OCI-LY7 (cell line): ENCODE results near the gene IL18R1. TPM values are rescaled to one million over a fixed set of nuclear protein-coding genes. Genes with fewer than 3 reads are reported as not detected.

Source experiments
- BruUV-seq: library from RNA; stranded (reverse); fragments of 400-500 nt; replicated peaks from 2 replicates; lab custom pipeline; 2021; lab: Mats Ljungman, UMichigan
- CTCF ChIA-PET: fragments of 300-600 bp; sonication (Branson Sonifier 250); formaldehyde crosslinking; loops from one replicate; lab custom pipeline; 2022; ENCODE audit warnings: antibody characterized with exemption; ENCODE audit not compliant: unreplicated experiment; lab: Charles Lee
- POLR2A ChIA-PET: fragments of 300-600 bp; sonication (Branson Sonifier 250); formaldehyde crosslinking; loops from one replicate; lab custom pipeline; 2022; ENCODE audit warnings: antibody characterized with exemption; lab: Charles Lee
- DNase-seq: peaks from one replicate; pipeline ENCODE4 v3.0.0-alpha.2; 2015; ENCODE audit warnings: low spot score
- H2AFZ ChIP-seq: fragments of 200-600 bp; sonication (generic), shearing (Covaris generic); 2 replicates; pipeline ENCODE4 v1.6.1; 2014; ENCODE audit warnings: mild to moderate bottlenecking, antibody characterized with exemption, low read length, moderate library complexity
- H3K27ac ChIP-seq: fragments of 200-600 bp; sonication (generic); 2 replicates; pipeline ENCODE4 v1.5.1; 2014; ENCODE audit warnings: mixed run types, low read depth, mild to moderate bottlenecking, moderate library complexity, low read length, inconsistent platforms; ENCODE audit not compliant: poor library complexity, severe bottlenecking
- H3K36me3 ChIP-seq: fragments of 200-600 bp; sonication (generic); 2 replicates; pipeline ENCODE4 v1.6.1; 2014; ENCODE audit warnings: mild to moderate bottlenecking, antibody characterized with exemption, low read length, moderate library complexity, mixed read lengths; ENCODE audit not compliant: insufficient read depth
- H3K4me1 ChIP-seq: fragments of 200-600 bp; sonication (generic); 2 replicates; pipeline ENCODE4 v1.5.1; 2014; ENCODE audit warnings: mild to moderate bottlenecking, low read length; ENCODE audit not compliant: insufficient read depth, poor library complexity, severe bottlenecking
- H3K4me2 ChIP-seq: fragments of 200-600 bp; sonication (generic); 2 replicates; pipeline ENCODE4 v1.6.1; 2014; ENCODE audit warnings: mild to moderate bottlenecking, low read length
- H3K4me3 ChIP-seq: fragments of 200-600 bp; sonication (generic); 2 replicates; pipeline ENCODE4 v1.5.1; 2014; ENCODE audit warnings: mild to moderate bottlenecking, low read depth, low read length; ENCODE audit not compliant: poor library complexity, severe bottlenecking
- H3K79me2 ChIP-seq: fragments of 200-600 bp; sonication (generic); 2 replicates; pipeline ENCODE4 v1.6.1; 2016; ENCODE audit warnings: low read depth, mild to moderate bottlenecking, low read length, moderate library complexity, mixed read lengths; ENCODE audit not compliant: insufficient read depth
- H3K9me2 ChIP-seq: fragments of 200-600 bp; sonication (generic); 2 replicates; pipeline ENCODE4 v1.6.1; 2016; ENCODE audit warnings: mild to moderate bottlenecking, low read length, mixed read lengths; ENCODE audit not compliant: insufficient read depth
- H3K9me3 ChIP-seq: fragments of 200-600 bp; sonication (generic); 2 replicates; pipeline ENCODE4 v1.6.1; 2014; ENCODE audit warnings: mild to moderate bottlenecking, mixed run types, low read length, mixed read lengths
- H4K20me1 ChIP-seq: fragments of 200-600 bp; sonication (generic); 2 replicates; pipeline ENCODE4 v1.6.1; 2014; ENCODE audit warnings: mild to moderate bottlenecking, antibody characterized with exemption, low read length, moderate library complexity, mixed read lengths; ENCODE audit not compliant: insufficient read depth
- EZH2phosphoT487 ChIP-seq: fragments of 200-600 bp; sonication (generic); IDR thresholded peaks from 2 replicates; pipeline ENCODE4 v1.6.1; 2018; ENCODE audit warnings: low read depth, borderline replicate concordance, mild to moderate bottlenecking, mixed run types, antibody characterized with exemption, low read length, moderate library complexity, mixed read lengths
- intact Hi-C: fragments of 100-400 bp; cut with micrococcal nuclease; formaldehyde crosslinking; loops from one replicate; pipeline ENCODE4 v1.10.0; 2022; ENCODE audit not compliant: unreplicated experiment
- total RNA-seq, 2 experiments: library from RNA; depleted of rRNA in 1 of 2; stranded (reverse); fragments of >200 nt in 1 of 2; shearing (Covaris generic) in 1 of 2; gene quantifications; 2 replicates each; pipeline ENCODE4 v1.2.3, GENCODE V29; 2014 to 2022
- TF ChIP-seq, protein P1 (sequence below): fragments of 200-600 bp; sonication (generic); conservative IDR thresholded peaks from 2 replicates; pipeline ENCODE4 v1.5.1; 2014; ENCODE audit warnings: mild to moderate bottlenecking, antibody characterized with exemption, low read length, moderate library complexity, mixed read lengths

IL18R1 gene
- total RNA-seq, 2 experiments from 2014 or later, result not detected

DNA sequence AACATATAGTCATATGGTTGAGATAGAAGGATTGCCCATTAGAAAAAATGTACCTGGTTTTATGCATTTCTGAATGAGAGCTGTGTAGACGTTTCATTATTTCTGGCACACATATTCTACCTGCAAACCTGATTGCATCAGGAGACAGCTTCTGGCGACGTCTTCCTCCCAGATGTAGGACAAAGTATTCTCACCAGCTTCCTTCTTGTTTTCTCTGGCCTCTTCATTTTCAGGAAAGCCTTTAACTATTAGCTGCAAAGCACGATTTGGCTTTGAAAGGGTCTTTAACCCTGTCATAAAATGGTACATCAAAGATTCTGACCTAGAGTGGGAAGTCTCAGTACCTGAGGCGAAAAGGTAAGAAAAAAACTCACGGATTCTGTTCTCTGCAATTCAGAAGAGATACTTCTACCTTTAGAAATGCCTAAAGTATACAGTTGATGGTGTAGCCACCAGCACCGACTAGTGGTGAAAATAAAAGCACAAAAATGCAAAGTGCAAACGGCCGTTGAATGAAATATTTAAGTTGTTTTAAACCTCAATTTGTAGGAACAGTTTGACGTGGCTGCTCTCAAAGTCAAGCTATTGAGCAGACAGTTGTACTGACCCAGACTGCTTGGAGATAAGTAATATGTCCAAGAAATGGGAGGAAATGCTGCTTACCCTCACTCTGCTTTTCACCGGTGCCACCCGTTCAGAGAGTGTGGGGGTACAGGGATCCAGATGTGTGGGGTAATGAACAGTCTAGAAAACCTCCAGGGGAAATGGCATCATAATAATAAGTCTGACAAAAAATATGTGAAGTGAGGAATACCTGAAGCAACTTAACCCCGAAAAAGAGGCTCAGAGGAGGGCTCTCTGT is 87.6 kb downstream of the IL18R1 start:
- Histone ChIP-seq H3K4me1 (no peaks in the 10 kb centered on the region), H3K36me3 (no peaks in the 10 kb centered on the region), H3K4me3 (no peak overlapping the region), H3K9me2 (no peaks in the 10 kb centered on the region), H2AFZ (no peak overlapping the region), H3K4me2 (no peak overlapping the region), H4K20me1 (no peaks in the 10 kb centered on the region), H3K79me2 (no peaks in the 10 kb centered on the region), H3K9me3 (no peaks in the 10 kb centered on the region), H3K27ac (no peak overlapping the region)
- BruUV-seq, result no TSS peak
- TF ChIP-seq, protein P1, sequence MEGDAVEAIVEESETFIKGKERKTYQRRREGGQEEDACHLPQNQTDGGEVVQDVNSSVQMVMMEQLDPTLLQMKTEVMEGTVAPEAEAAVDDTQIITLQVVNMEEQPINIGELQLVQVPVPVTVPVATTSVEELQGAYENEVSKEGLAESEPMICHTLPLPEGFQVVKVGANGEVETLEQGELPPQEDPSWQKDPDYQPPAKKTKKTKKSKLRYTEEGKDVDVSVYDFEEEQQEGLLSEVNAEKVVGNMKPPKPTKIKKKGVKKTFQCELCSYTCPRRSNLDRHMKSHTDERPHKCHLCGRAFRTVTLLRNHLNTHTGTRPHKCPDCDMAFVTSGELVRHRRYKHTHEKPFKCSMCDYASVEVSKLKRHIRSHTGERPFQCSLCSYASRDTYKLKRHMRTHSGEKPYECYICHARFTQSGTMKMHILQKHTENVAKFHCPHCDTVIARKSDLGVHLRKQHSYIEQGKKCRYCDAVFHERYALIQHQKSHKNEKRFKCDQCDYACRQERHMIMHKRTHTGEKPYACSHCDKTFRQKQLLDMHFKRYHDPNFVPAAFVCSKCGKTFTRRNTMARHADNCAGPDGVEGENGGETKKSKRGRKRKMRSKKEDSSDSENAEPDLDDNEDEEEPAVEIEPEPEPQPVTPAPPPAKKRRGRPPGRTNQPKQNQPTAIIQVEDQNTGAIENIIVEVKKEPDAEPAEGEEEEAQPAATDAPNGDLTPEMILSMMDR, result peak; percentile 74
- no peak for TF ChIP-seq EZH2phosphoT487
- DNase-seq, result peak; percentile 20
- ChIA-PET CTCF (interaction anchor here (0.7 kb wide), 1 partner anchor 11 kb away, joined by 3 read pairs; no protein-coding TSS in a partner anchor), POLR2A (no interaction called here)
- intact Hi-C loops, result no loop called here

DNA sequence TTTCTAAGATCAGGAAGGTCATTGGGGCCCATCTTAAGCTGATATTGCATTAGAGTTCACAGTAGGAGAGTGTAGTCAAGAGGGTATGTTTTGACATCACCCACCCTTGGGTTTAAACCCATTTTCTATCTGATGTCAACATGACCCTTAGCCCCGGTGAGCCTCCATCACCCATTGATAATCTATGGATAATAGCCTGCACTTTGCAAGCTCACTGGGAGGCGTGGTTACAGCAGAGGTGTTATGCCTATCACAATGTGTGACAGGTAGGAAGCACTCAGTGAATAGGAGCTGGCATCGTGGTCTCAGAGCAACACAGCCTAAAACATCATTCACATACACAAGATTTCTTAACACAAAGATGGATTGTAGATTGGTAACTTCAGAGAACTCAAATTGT is 88.6 kb downstream of the IL18R1 start:
- no peaks in the 10 kb centered on the region for H4K20me1 ChIP-seq
- no peaks in the 10 kb centered on the region for H3K9me3 ChIP-seq
- H3K79me2 ChIP-seq, result no peaks in the 10 kb centered on the region
- H3K36me3 ChIP-seq, result no peaks in the 10 kb centered on the region
- H3K4me1 ChIP-seq, result no peaks in the 10 kb centered on the region
- no peak overlapping the region for H3K4me3 ChIP-seq
- no peak for DNase-seq
- no peaks in the 10 kb centered on the region for H3K9me2 ChIP-seq
- no peak for TF ChIP-seq EZH2phosphoT487
- TF ChIP-seq, protein P1, result no peak
- POLR2A ChIA-PET, result no interaction called here
- intact Hi-C loops, result no loop called here
- no peak overlapping the region for H3K27ac ChIP-seq
- no peak overlapping the region for H3K4me2 ChIP-seq
- no peak overlapping the region for H2AFZ ChIP-seq
- no TSS peak for BruUV-seq
- CTCF ChIA-PET, result no interaction called here

DNA sequence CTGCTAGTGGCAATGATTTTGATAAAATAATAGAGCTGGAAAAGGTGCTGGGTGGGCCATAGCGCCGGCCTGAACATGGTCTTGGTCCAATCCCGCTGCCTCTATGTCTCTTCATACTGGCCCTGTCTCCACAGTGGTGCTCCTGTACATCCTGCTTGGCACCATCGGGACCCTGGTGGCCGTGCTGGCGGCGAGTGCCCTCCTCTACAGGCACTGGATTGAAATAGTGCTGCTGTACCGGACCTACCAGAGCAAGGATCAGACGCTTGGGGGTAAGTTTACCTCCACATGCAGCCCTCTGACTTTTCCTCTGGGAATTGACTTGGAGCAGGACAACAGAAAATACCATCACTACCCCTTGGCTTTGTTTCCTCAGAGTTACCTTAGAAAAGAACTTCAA is 91.3 kb downstream of the IL18R1 start:
- ChIA-PET CTCF (no interaction called here), POLR2A (interaction anchor here (0.7 kb wide), 3 partner anchors 8 to 434 kb away, joined by 3 to 5 read pairs (median 4); no protein-coding TSS in a partner anchor)
- no peak overlapping the region for H3K27ac ChIP-seq
- intact Hi-C loops, result loop anchor here (5.0 kb wide), 1 partner anchor 430 kb away; no protein-coding TSS in a partner anchor
- TF ChIP-seq, protein P1, result no peak
- no peak for TF ChIP-seq EZH2phosphoT487
- H2AFZ ChIP-seq, result no peak overlapping the region
- no peak overlapping the region for H3K4me3 ChIP-seq
- H4K20me1 ChIP-seq, result no peaks in the 10 kb centered on the region
- BruUV-seq, result no TSS peak
- no peaks in the 10 kb centered on the region for H3K79me2 ChIP-seq
- H3K4me1 ChIP-seq, result no peaks in the 10 kb centered on the region
- no peak overlapping the region for H3K4me2 ChIP-seq
- no peaks in the 10 kb centered on the region for H3K36me3 ChIP-seq
- DNase-seq, result no peak
- H3K9me3 ChIP-seq, result no peaks in the 10 kb centered on the region
- H3K9me2 ChIP-seq, result no peaks in the 10 kb centered on the region
